Psoas muscle (tissue), 8 donors: Measurements from ENCODE around the gene VEPH1. TPM values are rescaled to one million over a fixed set of nuclear protein-coding genes. Genes with fewer than 3 reads are reported as not detected.

ENCODE experiments used
- ATAC-seq, 4 donors: fragments of 200-7000 bp; cut with Tn5 transposase; one replicate each; pipeline ENCODE4 v1.9.1; 2020; ENCODE audit warnings: moderate library complexity in 3 of 4, mild to moderate bottlenecking in 2 of 4
- DNase-seq, 2 donors: peaks; one replicate each; pipeline ENCODE4 v3.0.0-alpha.2; 2020
- H3K27ac ChIP-seq: fragments of 200-600 bp; one replicate; pipeline ENCODE4 v1.8.0; 2022
- H3K27me3 ChIP-seq, 3 donors: fragments of 200-600 bp in 1 of 3; one replicate each; pipeline versions ENCODE4 v1.6.1 to v1.8.0; 2013 to 2022; ENCODE audit warnings: low read length in 2 of 3, mild to moderate bottlenecking in 2 of 3, moderate library complexity in 1 of 3; ENCODE audit not compliant: insufficient read depth in 3 of 3
- H3K36me3 ChIP-seq, 2 donors: fragments of 200-600 bp in 1 of 2; one replicate each; pipeline versions ENCODE4 v1.6.1 to v1.8.0; 2013 to 2022; ENCODE audit warnings: low read depth in 1 of 2, mild to moderate bottlenecking in 1 of 2, moderate library complexity in 1 of 2; ENCODE audit not compliant: insufficient read depth in 1 of 2
- H3K4me1 ChIP-seq: fragments of 200-600 bp; one replicate; pipeline ENCODE4 v1.8.0; 2022
- H3K4me3 ChIP-seq: fragments of 200-600 bp; one replicate; pipeline ENCODE4 v1.8.0; 2022; ENCODE audit warnings: mild to moderate bottlenecking
- H3K9me3 ChIP-seq: fragments of 200-600 bp; one replicate; pipeline ENCODE4 v1.8.0; 2022
- CTCF ChIP-seq: fragments of 200-600 bp; IDR thresholded peaks from one replicate; pipeline ENCODE4 v1.8.0; 2022; ENCODE audit warnings: antibody characterized with exemption
- WGBS, 3 donors: extraction: QIAGEN DNeasy Blood & Tissue Kit; methylation state at CpG; one replicate each; pipeline versions ENCODE4 v1.1.6 to v1.1.7; 2013; 5-methylcytosine and 5-hydroxymethylcytosine counted together
- intact Hi-C, 2 donors: fragments of 100-400 bp; cut with DNase I; formaldehyde crosslinking; loops; one replicate each; pipeline versions ENCODE4 v1.11.0 to v1.14.2; 2022
- polyA plus RNA-seq, 3 donors: library from polyadenylated mRNA; stranded (reverse); fragments of 200-250 nt; gene quantifications; one replicate each; pipeline ENCODE4 v1.2.3, GENCODE V29; 2013
- total RNA-seq, 4 donors: library from RNA; stranded (reverse); fragmentation: NEBNext Ultra II Directional in 2 of 4; extraction: Animal tissue kit (Norgen Biotek cat#: 25700) in 2 of 4; gene quantifications; one replicate each; pipeline versions ENCODE4 v1.2.1 to v1.2.4, GENCODE V29; 2021 to 2023
- donor health status: healthy with polysubstance abuse.
- donor health status: DM: no; HTN: no; CAD: no; lungs with moderate emphysema.
- donor health status: Bipolar disorder and iron deficiency.
- donor health status: healthy.
- donor health status: DM: yes; HTN: yes; CAD: no.
- donor health status: DM: no; HTN: no; CAD: no.
- donor health status: DM: no; HTN: no; CAD: no.
- donor health status: DM: yes; HTN: yes; CAD: no.

Gene VEPH1
- total and polyA plus RNA-seq, 7 donors = 0.14 to 0.34 (median 0.25) TPM; not detected in 2

- H3K27ac ChIP-seq = no peak overlapping the region
- intact Hi-C loops = no loop called here
- 74 to 78% methylated on average over 1 of the region's 1 CpG; no CpG with 5 or more reads in 1 of the 3 donors for WGBS, 3 donors
- H3K9me3 ChIP-seq = no peaks in the 10 kb centered on the region
- H3K27me3 ChIP-seq = no peaks in the 10 kb centered on the region
- ATAC-seq (no peak), DNase-seq (no peak)
- no peaks in the 10 kb centered on the region for H3K36me3 ChIP-seq
- H3K4me1 ChIP-seq = no peaks in the 10 kb centered on the region
- no peak overlapping the region for H3K4me3 ChIP-seq
- TF ChIP-seq CTCF = no peak
Observed at GRCh38 chr3:157513585-157513984, 10.4 kb upstream of the VEPH1 start.

GRCh38 chr3:157512534-157512933, 9.3 kb upstream of the VEPH1 start:
- no peak for DNase-seq
- H3K27me3 ChIP-seq = no peaks in the 10 kb centered on the region

DNA sequence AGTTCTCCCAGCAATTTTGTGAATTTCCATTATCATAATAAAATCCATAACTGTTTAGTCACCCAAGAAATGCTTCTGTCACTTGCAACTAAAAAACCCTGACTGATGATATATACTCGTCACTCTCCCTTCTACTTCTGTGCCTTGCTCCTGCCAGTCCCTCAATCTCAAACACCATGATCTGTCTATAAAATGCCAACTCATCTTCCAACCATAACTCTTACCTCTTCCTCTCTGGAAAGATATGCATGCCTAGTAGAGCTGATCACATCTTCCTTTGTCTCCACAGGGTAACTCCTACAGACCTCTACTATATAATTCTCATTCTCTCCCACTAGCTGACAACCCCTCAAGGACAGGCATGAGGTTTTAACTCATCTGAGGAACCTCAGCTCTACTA, 5.2 kb upstream of the VEPH1 start:
- intact Hi-C loops = no loop called here
- Histone ChIP-seq H3K4me3 (no peak overlapping the region), H3K27me3 (no peaks in the 10 kb centered on the region), H3K36me3 (no peaks in the 10 kb centered on the region), H3K27ac (no peak overlapping the region), H3K4me1 (no peaks in the 10 kb centered on the region), H3K9me3 (no peaks in the 10 kb centered on the region)
- TF ChIP-seq CTCF = no peak
- ATAC-seq (no peak), DNase-seq (no peak)
- 73 to 88% (median 81%) methylated on average over 1 of the region's 1 CpG for WGBS, 3 donors

More at GRCh38 chr3:157512534-157512933, 9.3 kb upstream of the VEPH1 start:
- no peak for ATAC-seq
- H3K9me3 ChIP-seq = no peaks in the 10 kb centered on the region
- WGBS, 3 donors = 72 to 74% (median 72%) methylated on average over 5 of the region's 5 CpGs
- no peak for TF ChIP-seq CTCF
- intact Hi-C loops = no loop called here
- H3K4me1 ChIP-seq = no peaks in the 10 kb centered on the region
- no peak overlapping the region for H3K27ac ChIP-seq
- no peak overlapping the region for H3K4me3 ChIP-seq
- H3K36me3 ChIP-seq = no peaks in the 10 kb centered on the region

DNA sequence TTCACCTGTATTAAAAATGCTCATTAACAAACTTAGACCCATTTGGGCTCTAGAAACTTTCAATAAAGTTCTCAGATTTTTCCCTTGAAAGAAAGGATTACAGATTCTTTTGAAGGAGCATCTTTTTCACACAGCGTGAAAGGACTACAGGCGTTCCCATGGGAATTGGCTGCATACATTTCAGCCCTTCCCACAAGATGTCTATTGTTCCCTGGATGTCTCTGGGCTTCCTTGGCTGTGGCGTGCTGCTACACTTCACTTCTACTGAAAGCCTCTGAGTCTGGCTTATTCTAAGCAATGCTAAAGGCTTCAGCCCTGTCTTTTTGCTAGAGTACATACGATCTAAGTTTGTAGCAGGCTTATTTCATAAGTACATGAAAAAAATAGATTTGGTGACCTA, 1.4 kb downstream of the VEPH1 start:
- H3K36me3 ChIP-seq = no peaks in the 10 kb centered on the region
- TF ChIP-seq CTCF = no peak
- peaks cover 2 to 12% (median 2%) of the 10 kb centered on the region in 3 donors for H3K27me3 ChIP-seq
- H3K4me1 ChIP-seq = peaks cover 5% of the 10 kb centered on the region
- DNase-seq = no peak
- no peak overlapping the region for H3K4me3 ChIP-seq
- H3K9me3 ChIP-seq = no peaks in the 10 kb centered on the region
- 52 to 59% (median 57%) methylated on average over 4 of the region's 4 CpGs for WGBS, 3 donors
- no peak for ATAC-seq
- intact Hi-C loops = no loop called here
- H3K27ac ChIP-seq = no peak overlapping the region

DNA sequence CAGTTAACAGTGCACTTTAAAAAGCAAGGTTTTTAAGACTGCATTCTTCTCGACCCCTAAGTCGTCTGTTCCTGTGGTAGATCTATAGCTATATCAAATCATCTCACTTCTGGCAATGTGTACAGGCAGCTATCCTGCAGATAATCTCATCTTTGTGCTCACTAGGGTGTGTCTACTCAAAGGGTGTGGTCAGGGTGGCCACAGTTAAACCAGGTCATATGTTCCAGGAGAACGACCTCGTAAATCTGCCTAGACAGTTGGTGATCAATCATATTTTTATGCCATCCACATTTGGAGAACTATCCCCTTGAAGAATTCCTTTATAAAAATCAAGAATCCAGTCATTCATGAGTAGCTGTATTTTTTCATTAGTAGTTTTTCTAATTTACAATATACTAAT, 3.0 kb downstream of the VEPH1 start:
- WGBS, 3 donors = 36 to 39% (median 37%) methylated on average over 4 of the region's 4 CpGs
- intact Hi-C loops = no loop called here
- peaks cover 5% of the 10 kb centered on the region for H3K4me1 ChIP-seq
- DNase-seq = no peak
- peaks cover 2 to 12% (median 2%) of the 10 kb centered on the region in 3 donors for H3K27me3 ChIP-seq
- H3K4me3 ChIP-seq = peak overlapping the region; percentile 42
- ATAC-seq = no peak
- H3K36me3 ChIP-seq = no peaks in the 10 kb centered on the region
- H3K27ac ChIP-seq = no peak overlapping the region
- no peak for TF ChIP-seq CTCF
- no peaks in the 10 kb centered on the region for H3K9me3 ChIP-seq
